ENCODE data around the gene HOXB1. TPM values are rescaled to one million over a fixed set of nuclear protein-coding genes. Genes with fewer than 3 reads are reported as not detected.
A peak's percentile ranks its signal among the peaks of the same experiment; 100 is the strongest.

Gene HOXB1
- total RNA-seq, 4 donors from 2014 or later = not detected

GRCh38 chr17:48558831-48559121 is 28.0 kb upstream of the HOXB1 start:
- H3K36me3 ChIP-seq = no peaks in the 10 kb centered on the region
- TF ChIP-seq, protein P1, sequence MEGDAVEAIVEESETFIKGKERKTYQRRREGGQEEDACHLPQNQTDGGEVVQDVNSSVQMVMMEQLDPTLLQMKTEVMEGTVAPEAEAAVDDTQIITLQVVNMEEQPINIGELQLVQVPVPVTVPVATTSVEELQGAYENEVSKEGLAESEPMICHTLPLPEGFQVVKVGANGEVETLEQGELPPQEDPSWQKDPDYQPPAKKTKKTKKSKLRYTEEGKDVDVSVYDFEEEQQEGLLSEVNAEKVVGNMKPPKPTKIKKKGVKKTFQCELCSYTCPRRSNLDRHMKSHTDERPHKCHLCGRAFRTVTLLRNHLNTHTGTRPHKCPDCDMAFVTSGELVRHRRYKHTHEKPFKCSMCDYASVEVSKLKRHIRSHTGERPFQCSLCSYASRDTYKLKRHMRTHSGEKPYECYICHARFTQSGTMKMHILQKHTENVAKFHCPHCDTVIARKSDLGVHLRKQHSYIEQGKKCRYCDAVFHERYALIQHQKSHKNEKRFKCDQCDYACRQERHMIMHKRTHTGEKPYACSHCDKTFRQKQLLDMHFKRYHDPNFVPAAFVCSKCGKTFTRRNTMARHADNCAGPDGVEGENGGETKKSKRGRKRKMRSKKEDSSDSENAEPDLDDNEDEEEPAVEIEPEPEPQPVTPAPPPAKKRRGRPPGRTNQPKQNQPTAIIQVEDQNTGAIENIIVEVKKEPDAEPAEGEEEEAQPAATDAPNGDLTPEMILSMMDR (IDR thresholded peaks at IDR 0.05) = no peak
- TF ChIP-seq POLR2AphosphoS5 (IDR thresholded peaks at IDR 0.05) = no peak
- no peak for TF ChIP-seq EP300 (IDR thresholded peaks at IDR 0.05)
- TF ChIP-seq POLR2A (IDR thresholded peaks at IDR 0.05) = no peak
- no peaks in the 10 kb centered on the region for H3K9me3 ChIP-seq
- ATAC-seq = no peak
- H3K4me3 ChIP-seq = peak overlapping the region; percentile 41 to 60
- 40 to 42% methylated on average over 2 of the region's 2 CpGs for WGBS, 2 donors (ENCODE audit: low coverage in 1 of 2)
- no peaks in the 10 kb centered on the region for H3K27me3 ChIP-seq
- peaks cover 0 to 97% (median 67%) of the 10 kb centered on the region in 3 donors for H3K4me1 ChIP-seq
- H3K27ac ChIP-seq = peak overlapping the region; percentile 90 to 98 (median 97)

DNA sequence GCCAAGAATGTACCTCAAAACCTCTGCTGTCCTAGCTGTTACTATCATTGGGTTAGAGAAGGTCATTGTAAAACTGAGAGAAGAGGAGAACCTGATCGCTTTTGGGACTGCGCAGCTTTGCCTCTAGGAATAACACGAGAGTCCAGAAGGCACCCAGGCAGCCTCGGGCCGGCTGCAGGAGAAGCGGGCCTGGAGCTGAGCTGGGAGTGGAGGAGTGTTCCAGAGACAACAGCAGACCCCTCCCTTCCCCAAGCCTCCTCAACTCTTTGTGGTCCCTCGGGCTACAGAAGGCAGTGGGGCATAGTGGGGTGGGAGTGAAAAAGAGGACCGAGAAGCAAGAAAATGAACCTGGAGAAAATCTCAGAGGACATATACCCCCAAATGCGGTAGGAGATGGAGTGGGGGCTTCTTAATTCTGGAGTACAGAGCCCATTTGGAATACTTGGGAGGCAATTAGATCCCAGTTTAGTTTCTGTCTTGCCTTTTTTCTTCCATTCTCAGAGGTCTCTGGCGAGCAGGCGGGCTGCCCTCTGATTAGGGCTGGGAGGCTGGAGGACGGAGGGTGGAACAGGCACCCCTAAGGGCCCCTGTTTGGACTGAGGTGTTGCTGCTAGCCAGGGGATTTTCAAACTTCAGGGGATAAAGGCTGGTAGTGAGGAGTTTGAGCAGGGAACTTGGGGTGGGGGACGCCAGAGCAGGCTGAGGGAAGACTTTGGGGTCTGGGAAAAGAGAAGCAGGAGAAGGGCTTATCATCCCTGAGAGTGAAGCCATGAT is 27.4 kb upstream of the HOXB1 start:
- Histone ChIP-seq H3K27ac (peak overlapping the region; percentile 90 to 98 (median 97)), H3K36me3 (no peaks in the 10 kb centered on the region), H3K9me3 (no peaks in the 10 kb centered on the region), H3K4me3 (peak overlapping the region; percentile 41 to 60), H3K27me3 (no peaks in the 10 kb centered on the region), H3K4me1 (peaks cover 0 to 97% (median 62%) of the 10 kb centered on the region in 3 donors)
- WGBS, 2 donors (ENCODE audit: low coverage in 1 of 2) = 50 to 56% methylated on average over 10 to 11 of the region's 13 CpGs
- TF ChIP-seq, protein P1 (IDR thresholded peaks at IDR 0.05) = no peak
- TF ChIP-seq POLR2AphosphoS5 (IDR thresholded peaks at IDR 0.05) (no peak), EP300 (IDR thresholded peaks at IDR 0.05) (no peak)
- ATAC-seq = no peak

GRCh38 chr17:48556576-48557401 is 26.0 kb upstream of the HOXB1 start:
- Histone ChIP-seq H3K36me3 (peaks cover 0 to 6% of the 10 kb centered on the region in 2 donors), H3K4me1 (peaks cover 0 to 97% (median 49%) of the 10 kb centered on the region in 3 donors), H3K4me3 (peak overlapping the region; percentile 41 to 60), H3K9me3 (no peaks in the 10 kb centered on the region), H3K27ac (peak overlapping the region; percentile 90 to 98 (median 97)), H3K27me3 (no peaks in the 10 kb centered on the region)
- TF ChIP-seq POLR2AphosphoS5 (IDR thresholded peaks at IDR 0.05) = peak; percentile 20
- TF ChIP-seq, protein P1 (IDR thresholded peaks at IDR 0.05) = no peak
- peak; percentile 16 for ATAC-seq
- WGBS, 2 donors (ENCODE audit: low coverage in 1 of 2) = 8 to 19% methylated on average over 5 to 6 of the region's 7 CpGs

GRCh38 chr17:48556229-48556575 is 25.4 kb upstream of the HOXB1 start:
- no peaks in the 10 kb centered on the region for H3K27me3 ChIP-seq
- H3K27ac ChIP-seq = peak overlapping the region; percentile 90 to 98 (median 97)
- TF ChIP-seq EP300 (IDR thresholded peaks at IDR 0.05) (no peak), POLR2A (IDR thresholded peaks at IDR 0.05) (no peak), POLR2AphosphoS5 (IDR thresholded peaks at IDR 0.05) (no peak)
- TF ChIP-seq, protein P1 (IDR thresholded peaks at IDR 0.05) = no peak
- no peak for ATAC-seq
- 17 to 27% methylated on average over 2 to 5 of the region's 5 CpGs for WGBS, 2 donors (ENCODE audit: low coverage in 1 of 2)
- peaks cover 0 to 97% (median 43%) of the 10 kb centered on the region in 3 donors for H3K4me1 ChIP-seq
- peaks cover 0 to 12% of the 10 kb centered on the region in 2 donors for H3K36me3 ChIP-seq
- peak overlapping the region; percentile 57 to 60 for H3K4me3 ChIP-seq
- H3K9me3 ChIP-seq = no peaks in the 10 kb centered on the region
